HepG2 (cell line): ENCODE measurements around the gene ZNF384. TPM values are rescaled to one million over a fixed set of nuclear protein-coding genes. Genes with fewer than 3 reads are reported as not detected.

Experiments
- JUNB ChIP-seq: sonication (generic); formaldehyde crosslinking; IDR thresholded peaks from 2 replicates; pipeline ENCODE4 v1.8.0; 2022; ENCODE audit warnings: missing genetic modification reagents, mild to moderate bottlenecking, borderline replicate concordance
- MTF2 ChIP-seq: sonication (generic); formaldehyde crosslinking; IDR thresholded peaks from 2 replicates; pipeline ENCODE4 v1.5.0; 2020; ENCODE audit warnings: missing genetic modification reagents, borderline replicate concordance
- SIN3A ChIP-seq: IDR thresholded peaks from 2 replicates; pipeline ENCODE4 v1.6.1; 2011; ENCODE audit warnings: low read depth, mild to moderate bottlenecking, control low read depth, low read length, borderline replicate concordance
- SIN3B ChIP-seq: fragments of 150-350 bp; IDR thresholded peaks from 2 replicates; pipeline ENCODE4 v1.6.1; 2014; ENCODE audit warnings: low read length
- SP140L ChIP-seq: sonication (generic); formaldehyde crosslinking; IDR thresholded peaks from 2 replicates; pipeline ENCODE4 v1.4.0; 2020; ENCODE audit warnings: missing genetic modification reagents, borderline replicate concordance
- TAF15 ChIP-seq: fragments of 200-400 bp; formaldehyde crosslinking; IDR thresholded peaks from one replicate; pipeline ENCODE4 v1.6.1; 2018; ENCODE audit warnings: mild to moderate bottlenecking, low read depth, low read length; ENCODE audit not compliant: poor library complexity, severe bottlenecking
- WIZ ChIP-seq: sonication (generic); formaldehyde crosslinking; IDR thresholded peaks from 2 replicates; pipeline ENCODE4 v1.5.1; 2020; ENCODE audit warnings: mild to moderate bottlenecking, missing genetic modification reagents
- ZBTB33 ChIP-seq: sonication (generic); formaldehyde crosslinking; IDR thresholded peaks from 2 replicates; pipeline ENCODE4 v1.4.0; 2020; ENCODE audit warnings: missing genetic modification reagents
- ZNF10 ChIP-seq: sonication (generic); formaldehyde crosslinking; IDR thresholded peaks from 2 replicates; pipeline ENCODE4 v1.4.0; 2020; ENCODE audit warnings: mild to moderate bottlenecking, low read depth, missing genetic modification reagents, borderline replicate concordance
- ZNF101 ChIP-seq: sonication (generic); formaldehyde crosslinking; IDR thresholded peaks from 2 replicates; pipeline ENCODE4 v1.4.0; 2020; ENCODE audit warnings: mild to moderate bottlenecking, low read depth, missing genetic modification reagents, borderline replicate concordance
- ZNF546 ChIP-seq: sonication (generic); formaldehyde crosslinking; conservative IDR thresholded peaks from 2 replicates; pipeline ENCODE4 v1.8.1; 2023; ENCODE audit warnings: mild to moderate bottlenecking, missing genetic modification reagents
- ZNF580 ChIP-seq: IDR thresholded peaks from 2 replicates; pipeline ENCODE4 v1.6.1; 2016; ENCODE audit warnings: low read depth, borderline replicate concordance
- ZNF780A ChIP-seq: sonication (generic); formaldehyde crosslinking; IDR thresholded peaks from 2 replicates; pipeline ENCODE4 v1.8.0; 2022; ENCODE audit warnings: mild to moderate bottlenecking, missing genetic modification reagents, moderate library complexity
- ZZZ3 ChIP-seq: sonication (generic); formaldehyde crosslinking; IDR thresholded peaks from 2 replicates; pipeline ENCODE4 v1.4.0; 2020; ENCODE audit warnings: missing genetic modification reagents, mild to moderate bottlenecking, borderline replicate concordance
- polyA plus RNA-seq, 8 experiments: library from polyadenylated mRNA; depleted of rRNA in 3 of 8; stranded (reverse) in 7 of 8; unstranded in 1 of 8; fragments of >200 nt; fragmentation: Illumina TruSeq in 4 of 8; extraction: Trizol in 4 of 8; gene quantifications; 2 replicates each; pipeline versions ENCODE4 v1.2.1 to v1.2.3, GENCODE V29; 2011 to 2016; ENCODE audit warnings: low read depth in 4 of 8, missing spikeins in 1 of 8, mixed read lengths in 1 of 8; ENCODE audit not compliant: insufficient read depth in 1 of 8
- total RNA-seq, 5 experiments: library from RNA; depleted of rRNA; stranded (reverse); fragments of >200 nt; fragmentation: Illumina TruSeq; extraction: Trizol; gene quantifications; 2 replicates each; pipeline ENCODE4 v1.2.3, GENCODE V29; 2016; ENCODE audit warnings: low read depth in 1 of 5
- TF ChIP-seq, protein P1 (sequence below): sonication (generic); formaldehyde crosslinking; IDR thresholded peaks from 2 replicates; pipeline ENCODE4 v1.4.0; 2020; ENCODE audit warnings: mild to moderate bottlenecking, missing genetic modification reagents
- TF ChIP-seq, protein P2 (sequence below): sonication (generic); formaldehyde crosslinking; IDR thresholded peaks from 2 replicates; pipeline ENCODE4 v1.5.1; 2020; ENCODE audit warnings: mild to moderate bottlenecking, missing genetic modification reagents, moderate library complexity
- TF ChIP-seq, protein P3 (sequence below): sonication (generic); formaldehyde crosslinking; IDR thresholded peaks from 2 replicates; pipeline ENCODE4 v1.9.0; 2021; ENCODE audit warnings: missing genetic modification reagents, mild to moderate bottlenecking, borderline replicate concordance

Gene ZNF384
- total and polyA plus RNA-seq, 2 of the 13 experiments (the other 11 are each of a cell fraction or from before 2014, with no cell fraction given): 23.6 to 55.3 TPM

GRCh38 chr12:6662906-6663742 lies 26.1 kb downstream of the ZNF384 start, which contains the start of gene ING4 (continued):
- TF ChIP-seq, protein P1, sequence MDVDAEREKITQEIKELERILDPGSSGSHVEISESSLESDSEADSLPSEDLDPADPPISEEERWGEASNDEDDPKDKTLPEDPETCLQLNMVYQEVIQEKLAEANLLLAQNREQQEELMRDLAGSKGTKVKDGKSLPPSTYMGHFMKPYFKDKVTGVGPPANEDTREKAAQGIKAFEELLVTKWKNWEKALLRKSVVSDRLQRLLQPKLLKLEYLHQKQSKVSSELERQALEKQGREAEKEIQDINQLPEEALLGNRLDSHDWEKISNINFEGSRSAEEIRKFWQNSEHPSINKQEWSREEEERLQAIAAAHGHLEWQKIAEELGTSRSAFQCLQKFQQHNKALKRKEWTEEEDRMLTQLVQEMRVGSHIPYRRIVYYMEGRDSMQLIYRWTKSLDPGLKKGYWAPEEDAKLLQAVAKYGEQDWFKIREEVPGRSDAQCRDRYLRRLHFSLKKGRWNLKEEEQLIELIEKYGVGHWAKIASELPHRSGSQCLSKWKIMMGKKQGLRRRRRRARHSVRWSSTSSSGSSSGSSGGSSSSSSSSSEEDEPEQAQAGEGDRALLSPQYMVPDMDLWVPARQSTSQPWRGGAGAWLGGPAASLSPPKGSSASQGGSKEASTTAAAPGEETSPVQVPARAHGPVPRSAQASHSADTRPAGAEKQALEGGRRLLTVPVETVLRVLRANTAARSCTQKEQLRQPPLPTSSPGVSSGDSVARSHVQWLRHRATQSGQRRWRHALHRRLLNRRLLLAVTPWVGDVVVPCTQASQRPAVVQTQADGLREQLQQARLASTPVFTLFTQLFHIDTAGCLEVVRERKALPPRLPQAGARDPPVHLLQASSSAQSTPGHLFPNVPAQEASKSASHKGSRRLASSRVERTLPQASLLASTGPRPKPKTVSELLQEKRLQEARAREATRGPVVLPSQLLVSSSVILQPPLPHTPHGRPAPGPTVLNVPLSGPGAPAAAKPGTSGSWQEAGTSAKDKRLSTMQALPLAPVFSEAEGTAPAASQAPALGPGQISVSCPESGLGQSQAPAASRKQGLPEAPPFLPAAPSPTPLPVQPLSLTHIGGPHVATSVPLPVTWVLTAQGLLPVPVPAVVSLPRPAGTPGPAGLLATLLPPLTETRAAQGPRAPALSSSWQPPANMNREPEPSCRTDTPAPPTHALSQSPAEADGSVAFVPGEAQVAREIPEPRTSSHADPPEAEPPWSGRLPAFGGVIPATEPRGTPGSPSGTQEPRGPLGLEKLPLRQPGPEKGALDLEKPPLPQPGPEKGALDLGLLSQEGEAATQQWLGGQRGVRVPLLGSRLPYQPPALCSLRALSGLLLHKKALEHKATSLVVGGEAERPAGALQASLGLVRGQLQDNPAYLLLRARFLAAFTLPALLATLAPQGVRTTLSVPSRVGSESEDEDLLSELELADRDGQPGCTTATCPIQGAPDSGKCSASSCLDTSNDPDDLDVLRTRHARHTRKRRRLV (CRISPR knock-in tag): no peak
- TF ChIP-seq, protein P2, sequence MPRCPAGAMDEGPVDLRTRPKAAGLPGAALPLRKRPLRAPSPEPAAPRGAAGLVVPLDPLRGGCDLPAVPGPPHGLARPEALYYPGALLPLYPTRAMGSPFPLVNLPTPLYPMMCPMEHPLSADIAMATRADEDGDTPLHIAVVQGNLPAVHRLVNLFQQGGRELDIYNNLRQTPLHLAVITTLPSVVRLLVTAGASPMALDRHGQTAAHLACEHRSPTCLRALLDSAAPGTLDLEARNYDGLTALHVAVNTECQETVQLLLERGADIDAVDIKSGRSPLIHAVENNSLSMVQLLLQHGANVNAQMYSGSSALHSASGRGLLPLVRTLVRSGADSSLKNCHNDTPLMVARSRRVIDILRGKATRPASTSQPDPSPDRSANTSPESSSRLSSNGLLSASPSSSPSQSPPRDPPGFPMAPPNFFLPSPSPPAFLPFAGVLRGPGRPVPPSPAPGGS (CRISPR knock-in tag): no peak; the same call in 1 of the 2 replicates
- TF ChIP-seq ZNF780A (CRISPR knock-in tag): 0 out of 2 replicates have a peak, but pooled peaks have one; percentile 56
- no peak for TF ChIP-seq ZNF10 (CRISPR knock-in tag)
- TF ChIP-seq SP140L: 0 out of 2 replicates have a peak, but pooled peaks have one; percentile 26
- TF ChIP-seq MTF2 (CRISPR knock-in tag): no peak
- TF ChIP-seq ZNF546 (CRISPR knock-in tag): no peak
- peak; percentile 51; the same call in 1 of the 2 replicates for TF ChIP-seq ZNF580 (CRISPR knock-in tag)
- TF ChIP-seq WIZ (CRISPR knock-in tag): no peak
- no peak for TF ChIP-seq TAF15
- TF ChIP-seq ZBTB33 (CRISPR knock-in tag): no peak
- 0 out of 2 replicates have a peak, but pooled peaks have one; percentile 25 for TF ChIP-seq SIN3A
- peak; percentile 77; the same call in 1 of the 2 replicates for TF ChIP-seq JUNB (CRISPR knock-in tag)
- TF ChIP-seq ZNF101 (CRISPR knock-in tag): no peak
- peak; percentile 44; the same call in 1 of the 2 replicates for TF ChIP-seq ZZZ3 (CRISPR knock-in tag)
- TF ChIP-seq SIN3B: peak; percentile 88
- TF ChIP-seq, protein P3, sequence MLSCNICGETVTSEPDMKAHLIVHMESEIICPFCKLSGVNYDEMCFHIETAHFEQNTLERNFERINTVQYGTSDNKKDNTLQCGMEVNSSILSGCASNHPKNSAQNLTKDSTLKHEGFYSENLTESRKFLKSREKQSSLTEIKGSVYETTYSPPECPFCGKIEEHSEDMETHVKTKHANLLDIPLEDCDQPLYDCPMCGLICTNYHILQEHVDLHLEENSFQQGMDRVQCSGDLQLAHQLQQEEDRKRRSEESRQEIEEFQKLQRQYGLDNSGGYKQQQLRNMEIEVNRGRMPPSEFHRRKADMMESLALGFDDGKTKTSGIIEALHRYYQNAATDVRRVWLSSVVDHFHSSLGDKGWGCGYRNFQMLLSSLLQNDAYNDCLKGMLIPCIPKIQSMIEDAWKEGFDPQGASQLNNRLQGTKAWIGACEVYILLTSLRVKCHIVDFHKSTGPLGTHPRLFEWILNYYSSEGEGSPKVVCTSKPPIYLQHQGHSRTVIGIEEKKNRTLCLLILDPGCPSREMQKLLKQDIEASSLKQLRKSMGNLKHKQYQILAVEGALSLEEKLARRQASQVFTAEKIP (CRISPR knock-in tag): no peak
